ENCODE measurements around the gene PACRG.

GRCh38 chr6:163302747-163303146 lies 575.0 kb downstream of the PACRG start:
- no peak for TF ChIP-seq CTCF (IDR thresholded peaks at IDR 0.05; ENCODE audit: insufficient read depth, low read length, poor library complexity, severe bottlenecking)
- TF ChIP-seq EZH2phosphoT487 (conservative IDR thresholded peaks at IDR 0.05; ENCODE audit: low read length), result no peak
